Measurements from ENCODE around the gene CDH4.
"Not testable (repeated sequence)": the region's sequence is repeated elsewhere in the genome, so short reads cannot be mapped to it uniquely, and the experiment has no call there.

Gene CDH4

GRCh38 chr20:61944967-61945366 lies 692.9 kb downstream of the CDH4 start:
- DNase-seq (ENCODE audit: low read depth): not testable (repeated sequence)

- DNase-seq (ENCODE audit: low read depth): not testable (repeated sequence)
Measured at GRCh38 chr20:61945495-61945894, 693.4 kb downstream of the CDH4 start.

GRCh38 chr20:61948056-61948455 lies 696.0 kb downstream of the CDH4 start:
- DNase-seq (ENCODE audit: low read depth): not testable (repeated sequence)

DNA sequence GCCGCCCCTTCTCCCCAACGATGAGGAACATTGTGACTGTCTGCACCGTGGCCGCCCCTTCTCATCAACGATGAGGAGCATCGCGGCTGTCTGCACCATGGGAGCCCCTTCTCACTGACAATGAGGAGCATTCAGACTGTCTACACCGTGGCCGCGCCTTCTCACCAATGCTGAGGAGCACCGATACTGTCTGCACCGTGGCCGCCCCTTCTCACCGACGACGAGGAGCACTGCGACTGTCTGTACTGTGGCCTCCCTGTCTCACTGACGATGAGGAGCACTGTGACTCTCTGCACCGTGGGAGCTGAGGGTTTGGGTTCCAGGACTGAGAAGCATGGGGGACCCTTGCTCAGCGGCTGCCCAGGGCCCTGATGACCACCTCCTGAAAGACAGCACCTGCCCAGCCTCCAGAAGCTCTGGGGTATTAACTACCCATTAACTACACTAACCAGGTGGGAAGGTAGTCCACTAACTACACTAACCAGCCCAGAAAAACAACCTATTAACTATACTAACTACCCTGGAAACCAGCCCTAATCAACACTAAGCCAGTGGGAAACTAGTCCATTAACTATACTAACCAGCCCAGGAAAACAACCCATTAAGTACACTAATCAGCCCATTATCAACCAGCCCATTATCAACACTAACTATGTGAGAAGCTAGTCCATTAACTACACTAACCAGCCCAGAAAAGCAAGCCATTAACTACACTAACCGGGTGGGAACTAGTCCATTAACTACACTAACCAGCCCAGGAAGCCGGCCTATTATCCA lies 696.7 kb downstream of the CDH4 start:
- no peak for DNase-seq (ENCODE audit: low read depth)

DNA sequence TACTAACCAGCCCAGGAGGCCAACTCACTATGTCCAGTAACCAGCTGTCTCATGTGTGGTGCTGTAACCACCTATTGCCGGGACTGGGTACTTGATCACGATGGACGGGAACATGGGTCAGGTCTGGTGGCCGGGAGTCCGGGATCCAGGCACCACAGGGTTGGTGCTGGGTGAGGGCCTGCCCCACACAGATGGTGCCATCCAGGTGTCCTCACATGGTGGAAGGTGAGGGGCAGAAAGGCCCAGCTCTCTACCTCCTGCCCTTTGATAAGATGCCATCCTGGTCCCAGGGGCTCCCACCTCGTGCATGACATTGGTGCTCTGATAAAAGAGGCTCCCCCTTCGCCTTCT lies 697.3 kb downstream of the CDH4 start:
- no peak for DNase-seq (ENCODE audit: low read depth)

GRCh38 chr20:61949714-61950640 lies 697.9 kb downstream of the CDH4 start:
- DNase-seq (ENCODE audit: low read depth): no peak

- no peak for DNase-seq (ENCODE audit: low read depth)
Measured at GRCh38 chr20:61950641-61951071, 698.6 kb downstream of the CDH4 start.

- no peak for DNase-seq (ENCODE audit: low read depth)
Measured at GRCh38 chr20:61951695-61952533, 699.9 kb downstream of the CDH4 start.

DNA sequence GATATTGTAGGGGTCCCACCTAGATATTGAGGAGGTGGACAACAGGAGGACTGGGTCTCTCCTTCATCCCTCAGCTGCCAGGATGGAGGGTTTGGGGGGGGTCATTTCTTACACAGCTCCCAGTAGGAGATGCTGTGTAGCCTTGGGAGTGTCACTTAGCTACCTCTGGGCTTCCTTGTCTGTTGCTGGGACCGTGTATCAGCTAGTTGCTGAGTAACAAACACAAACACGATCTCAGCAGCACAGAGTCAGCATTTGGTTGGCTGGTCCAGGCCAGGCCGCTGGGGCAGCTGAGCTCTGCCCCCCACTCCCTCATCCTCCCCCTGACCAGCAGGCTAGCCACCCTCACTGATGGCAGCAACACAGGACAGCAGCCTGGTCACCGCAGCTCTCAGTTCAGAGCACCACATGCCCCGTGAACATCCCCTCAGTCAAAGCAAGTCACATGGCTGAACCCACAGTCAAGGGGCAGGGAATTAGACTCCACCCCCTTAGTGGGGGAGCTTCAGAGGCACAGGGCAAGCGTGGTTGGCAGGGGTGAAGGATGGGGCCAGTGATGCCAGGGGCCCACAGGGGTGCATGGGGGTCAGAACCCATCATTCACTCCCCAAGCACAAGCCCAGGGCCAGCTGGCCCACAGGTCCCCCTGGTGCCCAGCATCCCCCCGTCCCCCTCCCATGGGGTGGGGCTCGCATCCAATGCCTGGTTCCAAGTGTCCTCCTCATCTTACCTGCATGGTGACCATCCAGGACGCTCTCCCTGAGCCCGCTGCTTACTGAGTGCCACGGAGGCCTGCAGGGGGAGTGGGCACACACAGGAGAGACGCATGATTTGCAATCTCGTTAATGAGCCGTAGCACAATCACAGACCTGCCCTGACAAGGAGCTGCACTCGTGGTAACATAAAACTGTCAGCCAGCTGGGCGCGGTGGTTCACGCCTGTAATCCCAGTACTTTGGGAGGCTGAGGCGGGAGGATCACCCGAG lies 701.3 kb downstream of the CDH4 start:
- no peak for DNase-seq (ENCODE audit: low read depth)

DNA sequence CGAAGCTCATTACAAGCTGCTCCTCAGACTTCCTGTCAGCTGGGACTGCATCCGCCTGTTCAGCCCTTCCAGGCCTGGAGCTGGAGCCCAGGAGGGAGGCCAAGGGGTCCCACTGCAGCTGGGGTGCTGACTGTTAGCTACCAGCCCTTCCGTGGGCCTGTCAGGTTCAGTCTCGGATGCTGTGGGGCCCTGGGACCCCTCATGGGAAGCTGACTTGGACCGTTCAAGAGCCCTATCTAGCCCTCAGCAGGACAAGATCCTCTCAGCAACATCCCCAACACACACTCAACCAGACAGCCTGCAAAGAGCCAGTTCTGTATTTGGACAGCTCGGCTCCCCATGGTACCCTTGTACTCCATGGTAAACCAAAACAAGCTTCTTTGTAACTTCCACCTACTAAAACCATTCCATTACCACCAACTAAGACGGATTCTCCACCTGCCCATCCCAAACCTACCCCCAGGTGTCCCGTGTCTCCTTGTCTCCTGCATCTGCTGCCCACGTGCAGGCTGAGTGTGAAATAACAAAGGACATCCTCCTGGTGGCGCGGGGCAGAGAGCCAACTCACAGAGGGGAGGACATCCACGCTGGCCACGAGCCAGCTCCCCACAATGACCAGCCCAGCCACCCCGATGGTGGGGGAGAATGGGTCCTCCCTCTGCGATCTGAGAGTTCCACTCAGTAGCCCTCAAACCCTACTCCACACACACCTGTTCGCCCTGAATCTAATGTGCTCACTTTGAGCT lies 702.4 kb downstream of the CDH4 start:
- DNase-seq (ENCODE audit: low read depth): no peak

- DNase-seq (ENCODE audit: low read depth): no peak
Measured at GRCh38 chr20:61955668-61956395, 703.8 kb downstream of the CDH4 start.

GRCh38 chr20:61956396-61957342 lies 704.6 kb downstream of the CDH4 start:
- peak; percentile 3 for DNase-seq (ENCODE audit: low read depth)

GRCh38 chr20:61957961-61958715 lies 706.1 kb downstream of the CDH4 start:
- no peak for DNase-seq (ENCODE audit: low read depth)

- DNase-seq (ENCODE audit: low read depth): no peak
Measured at GRCh38 chr20:61958773-61959700, 707.0 kb downstream of the CDH4 start.

DNA sequence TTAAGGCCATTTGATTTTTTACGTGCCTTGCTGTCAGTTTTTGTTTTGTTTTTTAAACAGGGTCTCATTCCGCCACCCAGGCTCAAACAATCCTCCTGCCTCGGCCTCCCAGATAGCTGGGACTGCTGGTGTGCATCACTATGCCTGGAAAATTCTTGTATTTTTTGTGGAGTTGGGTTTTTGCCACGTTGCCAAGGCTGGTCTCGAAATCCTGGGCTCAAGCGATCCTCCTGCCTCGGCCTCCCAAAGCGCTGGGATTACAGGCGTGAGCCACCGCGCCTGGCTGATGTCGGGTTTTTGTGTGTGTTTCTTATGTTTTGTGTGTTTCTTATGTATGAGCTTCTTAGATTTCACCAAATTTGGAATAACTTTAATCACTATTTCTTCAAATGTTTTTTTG lies 708.8 kb downstream of the CDH4 start:
- DNase-seq (ENCODE audit: low read depth): no peak

DNA sequence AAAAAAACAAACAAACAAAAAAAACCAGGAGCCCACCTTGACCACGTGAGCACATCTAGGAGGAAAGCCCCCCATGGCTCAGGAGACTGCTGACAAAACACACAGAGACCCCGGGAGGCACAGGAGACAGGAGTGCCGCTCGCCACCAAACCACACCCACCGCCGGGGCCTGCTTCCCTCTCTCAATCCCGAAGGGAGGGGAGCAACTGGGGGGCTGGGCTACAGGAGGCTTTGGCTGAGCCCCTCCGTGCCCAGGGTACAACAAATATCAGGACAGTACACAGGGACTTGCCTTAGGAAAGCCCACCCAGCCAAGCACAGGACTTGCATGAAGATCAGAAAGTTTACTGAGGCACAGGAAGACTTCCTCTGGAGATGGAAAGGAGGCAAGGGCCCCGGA lies 711.1 kb downstream of the CDH4 start:
- no peak for DNase-seq (ENCODE audit: low read depth)
